ENCODE measurements around the gene GABRQ.

The GABRQ gene

GRCh38 chrX:152637649-152638442, at the start of gene GABRQ:
TSS of gene GABRQ (plus strand) at chrX:152637895. CDS start at chrX:152638203, 308 bp downstream.
- DNase-seq = no peak

DNA sequence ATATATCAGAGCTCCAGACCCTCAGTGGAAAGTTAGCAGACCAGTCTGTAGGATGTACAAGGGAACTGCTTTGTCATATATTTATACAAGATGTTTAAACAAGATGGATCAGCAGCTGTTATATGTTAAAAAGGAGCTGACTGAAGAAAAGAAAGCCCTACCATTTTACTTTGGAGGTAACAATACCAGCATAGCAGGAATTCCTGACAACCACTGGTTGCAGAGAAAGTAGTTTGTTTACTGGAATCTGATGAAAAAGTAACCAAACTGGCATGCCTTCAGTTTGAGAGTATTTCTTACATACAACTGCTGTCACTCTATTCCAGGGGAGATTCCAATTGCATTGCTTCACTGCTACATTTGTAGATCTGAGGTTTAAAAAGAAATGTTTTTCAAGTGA, 49.5 kb upstream of the GABRQ start:
- no peak for DNase-seq

DNA sequence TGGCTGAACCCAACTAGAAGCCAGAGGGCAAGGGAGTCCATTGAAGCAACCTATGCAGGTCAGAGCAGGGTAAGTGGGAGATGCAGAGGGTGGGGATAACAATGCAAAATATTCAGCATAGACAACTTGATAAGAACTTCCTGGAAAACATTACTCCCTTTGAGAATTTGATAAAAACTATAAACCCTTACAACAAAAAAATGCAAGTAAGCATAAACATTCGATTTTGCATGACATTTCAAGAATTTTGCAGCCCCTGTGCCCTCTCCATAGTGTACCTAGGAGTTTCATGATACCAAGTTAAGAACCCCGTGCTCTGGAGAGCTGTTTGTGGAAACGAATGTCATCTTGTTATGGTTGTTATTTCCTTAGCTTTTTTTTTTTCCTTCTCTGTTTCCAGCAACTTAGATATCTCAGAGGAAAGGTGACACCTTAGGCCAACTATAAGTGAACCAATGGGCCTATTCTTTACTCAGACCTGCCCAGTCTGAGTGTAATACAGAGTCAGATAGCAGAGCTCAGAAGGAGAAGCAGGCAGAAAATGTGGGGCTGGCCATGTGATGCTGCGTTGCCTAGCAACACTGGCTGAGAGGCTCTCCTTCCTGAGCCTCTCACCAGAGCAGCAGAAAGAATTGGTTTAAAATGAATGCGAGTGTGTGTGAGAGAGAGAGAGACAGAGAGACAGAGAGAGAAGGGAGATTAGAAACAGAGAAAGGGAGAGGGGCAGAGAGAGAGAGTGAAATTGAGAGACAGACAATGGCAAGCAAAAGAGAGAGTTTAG, 36.7 kb upstream of the GABRQ start:
- no peak for DNase-seq

DNA sequence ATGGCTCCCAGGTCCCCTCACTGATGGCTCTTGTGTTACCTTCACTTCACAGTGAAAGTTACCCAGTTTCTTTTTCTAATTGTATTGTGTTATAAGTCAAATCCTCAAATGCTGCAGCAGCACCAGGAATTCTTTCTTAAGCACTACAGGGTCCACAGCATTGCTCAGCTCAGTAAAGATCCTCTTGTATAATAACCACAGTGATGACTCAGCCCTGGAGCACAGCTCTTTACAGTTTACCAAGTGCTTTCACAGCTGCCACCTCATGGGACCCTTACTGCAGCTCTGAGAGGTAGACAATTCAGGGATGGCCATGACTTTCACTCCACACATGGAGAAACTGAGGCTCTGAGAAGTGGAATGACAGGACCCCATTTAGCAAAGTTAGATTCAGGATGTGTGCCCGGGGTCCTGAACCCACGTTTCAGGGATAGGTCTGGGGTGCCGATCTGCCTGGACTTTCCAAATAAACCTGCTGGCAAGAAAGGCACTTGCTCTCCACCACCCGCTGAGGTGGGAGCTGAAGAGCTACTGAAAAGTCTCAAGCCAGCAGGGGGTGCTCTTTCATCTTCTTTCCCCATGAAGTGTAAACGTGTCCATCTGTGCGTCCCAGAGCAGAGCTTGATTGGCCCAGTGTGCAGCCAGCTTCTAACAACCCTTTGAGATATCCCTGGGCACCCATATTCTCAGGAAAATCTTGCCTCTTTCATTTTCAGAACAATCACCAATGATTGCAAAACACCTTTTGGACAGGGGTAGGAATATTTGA, 35.7 kb upstream of the GABRQ start:
- DNase-seq = no peak

DNA sequence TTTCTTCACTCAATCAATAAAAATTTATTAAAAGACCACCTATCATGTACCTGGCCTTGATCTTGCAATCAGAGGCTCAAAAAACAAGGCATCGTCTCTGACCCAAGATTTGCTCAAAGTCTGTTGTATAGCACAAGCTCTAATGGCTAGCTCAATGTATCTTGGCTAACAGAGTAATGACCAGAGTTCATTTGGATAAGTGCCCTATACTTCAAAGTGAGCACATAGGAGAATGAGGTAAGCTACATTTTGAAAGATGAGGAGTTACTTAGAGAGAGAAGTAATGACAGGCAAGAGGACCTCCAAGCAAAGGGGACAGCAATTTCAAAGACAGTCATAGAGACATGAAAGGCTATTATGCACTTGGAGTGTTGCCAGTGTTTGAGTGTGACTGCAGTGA, 22.9 kb upstream of the GABRQ start:
- no peak for DNase-seq

GRCh38 chrX:152619897-152620296, 17.8 kb upstream of the GABRQ start:
- DNase-seq = no peak

DNA sequence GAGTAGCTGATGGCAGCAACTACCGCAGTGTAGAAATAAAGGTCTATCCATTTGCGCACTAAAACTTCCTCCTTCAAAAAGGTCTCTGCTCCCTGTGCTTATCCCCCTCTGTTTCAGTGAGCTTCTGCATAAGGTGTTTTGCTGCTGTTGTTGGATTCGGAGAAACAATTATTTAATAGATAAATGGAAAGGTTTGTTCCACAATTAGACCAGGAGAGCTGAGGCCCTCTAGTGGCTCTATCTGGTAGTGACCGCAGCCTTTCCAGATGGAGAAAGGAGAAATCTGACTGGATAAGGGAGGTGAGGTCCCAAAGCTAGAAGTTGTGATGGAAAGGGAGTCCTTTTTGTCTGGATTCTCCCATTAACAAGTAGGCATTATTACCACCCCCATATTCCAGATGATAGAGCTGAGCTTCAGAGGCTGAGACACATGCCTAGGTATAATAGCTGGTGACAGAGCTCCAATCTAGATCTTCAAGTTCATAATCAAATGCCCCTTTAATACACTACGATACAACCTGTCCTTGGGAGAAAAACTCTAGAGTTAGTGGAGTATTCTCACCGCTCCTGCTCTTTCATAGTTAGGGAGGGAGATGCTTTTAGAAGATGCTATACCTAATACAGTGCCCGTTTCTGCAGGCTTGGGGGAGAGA, 5.1 kb upstream of the GABRQ start:
- DNase-seq = no peak

- no peak for DNase-seq
These were observed 1.8 kb upstream of the GABRQ start for GRCh38 chrX:152635941-152636340.

DNA sequence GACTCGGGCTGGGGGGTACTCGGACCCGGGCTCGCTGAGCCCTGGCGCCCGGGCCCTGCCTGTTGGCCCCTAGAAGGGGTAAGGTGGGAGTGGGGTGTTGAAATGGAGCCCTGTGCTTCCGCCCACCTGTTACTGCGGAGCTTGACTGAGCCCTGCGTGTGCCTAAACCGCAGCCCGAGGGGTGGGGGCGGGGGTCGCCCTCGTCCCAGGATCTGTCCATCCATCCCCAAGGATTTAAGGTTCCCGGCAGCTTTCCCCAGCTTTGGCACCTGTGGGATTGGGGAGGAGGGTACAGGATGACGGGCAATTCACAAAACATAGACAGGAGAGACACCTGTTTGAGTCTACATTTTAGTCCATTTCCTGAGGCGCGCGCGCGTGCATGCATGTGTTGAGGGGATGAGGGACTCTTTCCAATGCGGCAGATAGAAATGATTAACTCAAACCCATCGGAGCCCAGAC, 779 bp downstream of the GABRQ start:
- DNase-seq = no peak

- no peak for DNase-seq
These were observed 1.7 kb downstream of the GABRQ start for GRCh38 chrX:152639426-152639825.

- DNase-seq = no peak
These were observed 2.5 kb downstream of the GABRQ start for GRCh38 chrX:152640034-152640818.

DNA sequence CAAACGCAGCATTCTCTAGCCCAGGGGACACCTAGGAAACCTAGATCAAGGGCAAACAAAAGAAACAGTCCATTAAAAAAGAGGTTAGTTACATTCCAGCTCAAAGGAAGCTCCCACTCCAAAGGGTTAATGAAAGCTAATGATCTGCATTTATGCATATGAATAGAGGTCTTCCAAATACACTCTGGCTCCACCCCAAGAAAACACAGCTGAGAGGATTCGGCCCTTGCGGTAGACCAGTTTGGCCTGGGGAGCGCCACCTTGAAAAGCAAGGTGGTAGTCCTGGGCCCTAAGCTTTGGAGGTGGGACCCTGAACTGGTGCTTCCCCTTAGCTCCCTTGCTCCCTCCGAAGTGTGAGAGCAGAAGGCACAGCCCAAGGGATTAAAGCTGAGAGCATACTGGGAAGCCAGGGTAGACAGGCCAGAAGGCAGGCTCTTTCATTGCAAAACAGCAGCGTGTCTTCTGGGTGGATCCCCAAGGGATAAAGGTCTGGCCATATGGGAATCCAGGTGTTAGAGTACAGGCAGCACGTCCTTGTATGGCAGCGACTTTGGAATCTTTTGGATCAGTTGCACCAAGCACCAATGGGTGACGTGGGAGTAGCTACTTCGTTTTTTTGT, 3.7 kb downstream of the GABRQ start:
- DNase-seq = no peak

GRCh38 chrX:152641996-152642395, 4.3 kb downstream of the GABRQ start:
- DNase-seq = no peak

DNA sequence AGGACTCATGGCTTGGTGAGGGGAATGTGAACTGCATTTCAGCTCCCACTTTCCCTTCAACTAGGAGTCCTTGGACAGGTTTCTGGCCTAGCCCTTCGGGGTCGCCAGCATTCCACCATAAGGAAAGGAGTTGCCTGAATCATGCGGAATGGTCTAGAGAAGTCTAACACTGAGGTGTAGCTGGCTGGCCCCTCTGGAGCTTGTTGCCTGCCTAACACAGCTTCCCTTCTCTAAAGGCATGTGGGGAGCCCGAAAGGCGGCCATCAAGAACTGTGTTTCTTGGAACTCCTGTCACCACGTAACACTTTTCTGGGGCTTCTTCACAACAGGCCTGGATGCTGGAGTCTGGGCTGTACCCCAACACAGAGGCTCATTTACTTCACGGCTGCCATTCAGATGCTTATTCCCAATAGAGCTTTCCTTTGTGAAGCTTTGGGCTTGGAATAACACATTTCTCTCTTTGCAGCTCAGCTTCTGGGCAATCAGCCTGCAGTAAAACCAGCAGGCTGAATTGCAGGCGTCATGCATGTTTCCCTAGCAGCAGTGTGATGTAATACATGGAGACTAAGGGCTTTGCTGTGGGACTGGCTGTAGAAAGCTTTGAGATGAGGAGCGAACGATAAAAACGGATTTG, 5.4 kb downstream of the GABRQ start:
- DNase-seq = no peak

GRCh38 chrX:152646961-152647360, 9.3 kb downstream of the GABRQ start:
- no peak for DNase-seq

DNA sequence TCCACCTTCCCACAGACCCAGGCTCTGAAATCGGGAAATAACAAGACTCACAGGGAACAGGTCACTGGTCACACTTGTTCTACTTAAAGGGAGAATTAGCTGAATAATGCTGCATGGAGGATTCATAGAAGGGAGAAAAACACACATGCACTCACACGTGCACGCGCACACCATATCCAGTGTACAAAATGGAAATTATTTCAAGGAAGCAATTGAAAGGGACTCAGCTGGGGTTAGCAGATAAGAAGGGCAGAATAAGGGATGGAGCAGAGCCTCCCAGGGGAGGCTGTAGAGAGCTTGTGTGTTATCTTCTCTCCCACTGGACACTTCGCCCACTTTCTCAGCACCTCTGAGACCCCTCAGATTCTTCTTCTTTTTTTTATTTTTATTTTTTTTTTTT, 10.3 kb downstream of the GABRQ start:
- DNase-seq = no peak

DNA sequence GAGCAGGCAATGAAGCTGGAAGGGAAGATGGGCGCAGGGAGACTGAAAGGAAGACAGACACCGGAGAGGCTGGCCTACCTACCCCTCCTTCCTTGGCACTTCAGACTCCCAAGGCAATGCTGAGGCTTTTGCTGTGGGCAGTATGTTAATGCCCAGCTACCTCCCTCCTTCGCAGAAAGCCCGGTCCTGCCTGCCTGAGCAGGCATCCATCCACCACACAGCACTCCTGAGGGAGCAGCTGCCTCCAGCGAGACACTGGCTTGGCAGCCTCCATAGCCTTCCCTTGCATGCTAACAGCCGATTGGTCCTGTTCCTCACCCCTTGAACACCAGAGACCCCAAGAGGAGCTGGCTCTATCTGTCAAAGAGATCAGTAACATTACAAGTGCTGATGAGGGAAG, 14.4 kb downstream of the GABRQ start:
- no peak for DNase-seq

- DNase-seq = no peak
These were observed 14.8 kb downstream of the GABRQ start for GRCh38 chrX:152652467-152652866.

DNA sequence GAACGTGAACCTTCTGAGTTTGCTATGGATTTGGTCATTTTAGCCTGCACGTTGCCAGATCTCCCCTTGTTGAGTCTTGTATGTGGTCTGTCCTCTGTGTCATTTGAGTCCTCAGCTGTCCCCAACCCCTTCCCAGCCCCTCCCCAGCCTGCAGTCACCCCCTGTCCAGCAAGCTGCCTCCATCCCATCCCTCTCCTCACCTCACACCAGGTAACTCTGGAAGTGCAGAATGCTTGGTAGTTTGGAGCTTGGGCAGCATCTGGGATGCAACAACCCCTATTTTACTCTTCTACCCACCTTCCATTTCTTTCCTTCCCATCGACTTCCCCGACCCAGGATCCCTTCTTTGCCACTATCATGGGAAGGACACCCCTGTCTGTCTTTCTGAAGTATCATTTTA, 18.4 kb downstream of the GABRQ start:
- no peak for DNase-seq

GRCh38 chrX:152656890-152657289, 19.2 kb downstream of the GABRQ start:
- no peak for DNase-seq

GRCh38 chrX:152658302-152658701, 20.6 kb downstream of the GABRQ start:
- DNase-seq = no peak
